ENCODE measurements around the gene NRTN.

Gene NRTN

GRCh38 chr19:5790559-5791520 lies 14.0 kb upstream of the NRTN start, which contains the start of gene DUS3L:
DUS3L (minus strand) TSS chr19:5791163; CDS start chr19:5791141, 22 bp downstream.
- DNase-seq, result peak; percentile 97

- DNase-seq, result no peak
These were observed 12.6 kb upstream of the NRTN start for GRCh38 chr19:5792224-5792623.

DNA sequence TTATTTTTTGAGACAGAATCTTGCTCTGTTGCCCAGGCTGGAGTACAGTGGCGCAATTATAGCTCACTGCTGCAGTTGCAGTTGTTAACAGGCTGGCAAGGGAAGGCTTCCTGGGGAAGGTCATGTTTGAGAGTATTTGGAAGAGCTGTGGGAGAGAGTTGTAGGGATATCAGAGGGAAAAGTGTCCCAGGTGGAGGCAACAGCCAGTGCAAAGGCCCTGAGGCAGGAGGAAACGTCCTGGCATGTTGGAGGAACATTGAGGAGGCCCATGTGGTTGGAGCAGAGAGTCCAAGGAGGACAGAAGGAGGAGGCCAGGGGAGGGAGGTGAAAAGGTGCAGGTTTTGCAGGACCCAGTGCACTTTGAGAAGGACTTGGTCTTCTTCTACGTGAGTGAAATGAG lies 11.7 kb upstream of the NRTN start:
- no peak for DNase-seq

DNA sequence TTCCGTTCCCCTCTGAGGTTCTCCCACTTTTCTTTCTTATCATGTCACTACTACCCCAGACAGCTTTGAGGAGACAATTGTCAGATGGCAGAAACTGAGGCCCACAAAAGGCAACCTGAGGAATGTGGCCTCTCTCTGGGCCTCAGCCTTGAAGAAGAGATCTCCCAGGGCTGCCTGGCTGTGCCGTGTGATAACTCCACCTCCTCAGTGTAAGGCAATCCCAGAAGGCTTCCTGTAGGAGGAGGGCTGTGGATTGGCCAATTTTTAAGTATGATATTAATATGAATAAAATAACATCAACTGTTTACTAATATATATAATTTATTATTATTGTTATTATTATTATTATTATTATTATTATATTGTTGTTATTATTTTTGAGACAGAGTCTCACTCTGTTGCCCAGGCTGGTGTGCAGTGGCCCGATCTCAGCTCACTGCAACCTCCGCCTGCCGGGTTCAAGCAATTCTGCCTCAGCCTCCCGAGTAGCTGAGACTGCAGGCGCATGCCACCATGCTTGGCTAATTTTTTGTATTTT lies 9.4 kb upstream of the NRTN start:
- no peak for DNase-seq

- no peak for DNase-seq
These were observed 6.6 kb upstream of the NRTN start for GRCh38 chr19:5798244-5798643.

DNA sequence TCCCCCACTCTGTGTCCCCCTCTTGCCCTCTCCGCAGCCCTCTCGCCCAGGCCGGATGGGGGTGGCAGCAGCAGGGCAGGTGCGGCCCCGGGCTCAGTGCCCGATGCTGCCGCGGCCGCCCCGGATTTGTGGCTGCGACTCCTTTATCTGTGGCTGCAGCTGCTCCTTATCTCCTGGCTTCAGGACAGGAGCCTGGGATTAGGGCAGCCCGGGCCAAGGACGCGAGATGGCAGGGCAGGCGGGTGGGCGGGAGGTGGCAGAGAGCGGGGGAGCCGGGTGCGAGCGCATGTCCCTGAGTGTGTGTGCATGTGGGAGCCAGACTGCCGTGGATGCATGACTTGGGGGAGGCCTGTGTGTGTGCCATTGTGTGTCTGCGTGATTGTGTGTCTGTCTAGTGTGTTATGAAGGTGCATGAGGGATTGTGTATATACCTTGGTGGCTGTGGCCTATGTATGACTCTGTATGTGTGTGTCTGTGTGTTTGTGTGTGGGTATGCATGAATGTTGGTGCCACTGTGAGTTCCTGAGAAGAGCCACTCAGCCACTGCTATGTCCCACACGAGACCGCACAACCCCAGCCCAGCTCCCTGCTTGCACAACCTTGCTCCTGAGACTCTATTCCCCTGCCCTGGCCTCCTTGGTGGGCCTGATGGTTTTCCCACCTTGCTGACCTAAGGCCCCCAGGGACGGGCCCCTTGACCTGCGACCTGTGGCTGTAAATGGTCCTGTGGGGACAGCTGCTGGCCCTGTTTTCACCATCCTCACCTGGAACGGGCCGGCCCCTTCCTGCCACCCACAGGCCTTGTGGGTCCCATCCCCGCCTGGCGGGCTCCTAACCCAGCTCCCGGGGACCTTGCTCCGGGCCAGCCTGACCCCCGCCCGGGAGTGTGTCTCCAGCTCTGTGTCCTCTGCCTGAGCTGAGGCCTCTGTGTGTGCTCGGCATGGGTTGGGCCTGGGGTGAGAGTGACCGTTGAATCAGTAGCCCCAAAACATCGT lies 5.3 kb upstream of the NRTN start:
- peak; percentile 51 for DNase-seq

GRCh38 chr19:5800361-5801270 lies 4.3 kb upstream of the NRTN start:
- DNase-seq, result no peak

DNA sequence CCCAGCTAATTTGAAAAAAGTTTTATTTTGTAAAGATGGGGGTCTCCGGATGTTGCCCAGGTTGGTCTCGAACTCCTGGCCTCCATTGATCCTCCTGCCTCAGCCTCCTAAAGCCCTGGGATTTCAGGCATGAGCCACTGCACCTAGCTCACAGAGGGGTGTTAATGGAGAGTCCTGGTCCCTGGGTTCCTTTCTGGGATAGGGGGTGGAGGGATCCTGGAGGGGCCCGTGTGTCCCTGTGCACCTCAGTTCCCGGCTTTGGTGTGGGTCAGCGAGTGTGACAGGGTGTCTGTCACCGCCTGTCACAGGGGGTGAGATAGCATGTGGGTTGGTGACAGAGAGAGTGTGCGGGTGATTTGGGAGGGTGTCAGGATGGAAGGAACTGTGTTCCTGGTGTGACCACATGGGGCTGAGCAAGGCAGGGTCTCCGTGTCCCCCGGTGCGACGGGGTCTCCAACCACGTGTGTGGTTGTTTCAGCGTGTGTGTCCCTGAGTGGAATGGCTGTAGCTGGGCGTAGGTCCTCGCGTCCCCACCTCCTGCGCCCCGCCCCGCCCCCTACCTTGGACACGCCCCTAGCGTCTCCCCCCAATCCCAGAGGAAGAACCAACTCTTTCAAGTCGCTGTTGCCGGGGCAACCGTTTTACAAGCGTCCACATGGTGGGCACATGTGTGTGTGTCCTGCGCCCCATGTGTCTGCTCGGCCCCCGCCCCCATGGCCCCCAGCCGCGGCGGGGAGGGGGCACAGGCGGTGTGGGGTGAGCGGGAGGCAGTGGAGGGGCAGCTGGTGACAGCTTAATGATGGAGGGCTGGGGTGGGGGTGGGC lies 2.9 kb upstream of the NRTN start:
- no peak for DNase-seq

- DNase-seq, result no peak
These were observed 1.5 kb upstream of the NRTN start for GRCh38 chr19:5803441-5803751.

GRCh38 chr19:5803752-5804515 lies 933 bp upstream of the NRTN start:
- DNase-seq, result peak; percentile 84

GRCh38 chr19:5805462-5806132 lies 730 bp downstream of the NRTN start:
- peak; percentile 62 for DNase-seq

- DNase-seq, result no peak
These were observed 1.2 kb downstream of the NRTN start for GRCh38 chr19:5806133-5806489.

- no peak for DNase-seq
These were observed 2.0 kb downstream of the NRTN start for GRCh38 chr19:5806905-5807304.

GRCh38 chr19:5808120-5808816 lies 3.4 kb downstream of the NRTN start:
- no peak for DNase-seq

GRCh38 chr19:5809053-5809452 lies 4.2 kb downstream of the NRTN start:
- no peak for DNase-seq

DNA sequence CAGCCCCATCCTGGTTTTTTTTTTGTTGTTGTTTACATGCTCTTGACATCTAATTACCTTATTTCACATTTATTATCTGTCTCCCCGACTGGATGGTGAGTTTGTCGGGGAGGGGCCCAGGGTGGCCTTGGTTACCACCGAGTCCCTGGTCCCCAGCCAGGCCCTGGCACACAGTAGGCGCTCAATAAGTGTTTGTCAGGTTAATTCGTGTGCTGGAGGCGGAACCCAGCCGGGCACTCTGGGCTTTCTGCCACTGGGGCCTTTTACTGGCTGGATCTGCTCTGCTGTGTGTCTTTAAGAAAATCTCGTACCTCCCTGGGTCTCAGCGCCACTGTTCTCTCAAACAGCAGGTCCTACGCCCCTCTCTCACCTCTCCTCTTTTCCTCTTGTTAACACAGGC lies 4.6 kb downstream of the NRTN start:
- no peak for DNase-seq

DNA sequence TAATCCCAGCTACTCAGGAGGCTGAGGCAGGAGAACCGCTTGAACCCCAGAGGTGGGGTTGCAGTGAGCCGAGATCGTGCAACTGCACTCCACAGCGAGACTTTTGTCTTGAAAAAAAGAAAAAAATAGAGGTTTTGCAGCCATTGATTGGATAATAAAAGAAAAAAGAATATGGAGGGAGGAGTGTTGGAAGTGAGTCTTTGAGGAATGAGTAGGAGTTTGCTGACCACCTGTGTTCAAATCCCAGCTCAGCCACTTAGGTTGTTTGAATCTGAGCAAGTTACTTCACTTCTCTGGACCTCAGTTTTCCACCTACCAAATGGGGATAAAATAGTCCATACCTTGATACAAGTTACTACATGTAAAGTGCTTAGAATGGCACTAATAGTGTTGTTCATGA lies 6.2 kb downstream of the NRTN start:
- no peak for DNase-seq

GRCh38 chr19:5814123-5814851 lies 9.4 kb downstream of the NRTN start:
- DNase-seq, result no peak

GRCh38 chr19:5814852-5815246 lies 10.0 kb downstream of the NRTN start:
- DNase-seq, result no peak

Data from NCI-H1105 treated with DMSO at 0.1 percent for 48 hours (cell line).